ENCODE results near the gene USP44. TPM values are rescaled to one million over a fixed set of nuclear protein-coding genes. Genes with fewer than 3 reads are reported as not detected.

The USP44 gene
- total and polyA plus RNA-seq, 2 of the 8 experiments (the other 6 are each of a cell fraction or from before 2014, with no cell fraction given) = 129 to 197 TPM

DNA sequence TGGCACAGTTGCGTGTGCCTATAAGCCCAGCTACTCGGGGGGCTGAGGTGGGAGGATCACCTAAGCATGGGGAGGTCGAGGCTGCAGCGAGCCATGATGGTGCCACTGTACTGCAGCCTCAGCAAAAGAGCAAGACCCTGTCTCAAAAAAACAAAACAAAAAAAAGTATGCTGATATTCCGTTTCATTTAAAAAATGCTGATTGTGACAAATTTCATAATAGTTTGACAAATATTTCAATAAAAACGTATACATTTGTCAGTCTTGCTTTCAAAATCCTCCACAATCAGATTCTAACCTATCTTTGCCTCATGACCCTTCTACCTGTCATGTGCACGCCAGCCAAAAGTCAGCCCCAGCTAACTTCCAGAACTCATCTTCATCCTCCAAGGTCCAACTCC, 9.8 kb downstream of the USP44 start (continued):
- TF ChIP-seq, protein P1, sequence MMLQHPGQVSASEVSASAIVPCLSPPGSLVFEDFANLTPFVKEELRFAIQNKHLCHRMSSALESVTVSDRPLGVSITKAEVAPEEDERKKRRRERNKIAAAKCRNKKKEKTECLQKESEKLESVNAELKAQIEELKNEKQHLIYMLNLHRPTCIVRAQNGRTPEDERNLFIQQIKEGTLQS (IDR thresholded peaks at IDR 0.05; ENCODE audit: insufficient read depth, low read depth, low read length) = no peak
- TF ChIP-seq SIN3A (conservative IDR thresholded peaks at IDR 0.05 in 1 of 2, IDR thresholded peaks at IDR 0.05 in 1 of 2; ENCODE audit: low read depth in 1 of 2, low read length in 2 of 2) (no peak), KDM4A (IDR thresholded peaks at IDR 0.05; ENCODE audit: low read depth, low read length, severe bottlenecking) (no peak), GABPA (IDR thresholded peaks at IDR 0.05; ENCODE audit: borderline replicate concordance, insufficient read depth, low read length) (no peak), CBX5 (IDR thresholded peaks at IDR 0.05; ENCODE audit: low read depth, low read length) (no peak)
